LNCAP (cell line): Measurements from ENCODE around the gene PAPOLB.

Experiments used
- TF ChIP-seq, protein P1 (sequence below): fragments of 450-650 bp; IDR thresholded peaks from 2 replicates; pipeline ENCODE4 v1.5.1; 2017; ENCODE audit warnings: mild to moderate bottlenecking

Gene PAPOLB

DNA sequence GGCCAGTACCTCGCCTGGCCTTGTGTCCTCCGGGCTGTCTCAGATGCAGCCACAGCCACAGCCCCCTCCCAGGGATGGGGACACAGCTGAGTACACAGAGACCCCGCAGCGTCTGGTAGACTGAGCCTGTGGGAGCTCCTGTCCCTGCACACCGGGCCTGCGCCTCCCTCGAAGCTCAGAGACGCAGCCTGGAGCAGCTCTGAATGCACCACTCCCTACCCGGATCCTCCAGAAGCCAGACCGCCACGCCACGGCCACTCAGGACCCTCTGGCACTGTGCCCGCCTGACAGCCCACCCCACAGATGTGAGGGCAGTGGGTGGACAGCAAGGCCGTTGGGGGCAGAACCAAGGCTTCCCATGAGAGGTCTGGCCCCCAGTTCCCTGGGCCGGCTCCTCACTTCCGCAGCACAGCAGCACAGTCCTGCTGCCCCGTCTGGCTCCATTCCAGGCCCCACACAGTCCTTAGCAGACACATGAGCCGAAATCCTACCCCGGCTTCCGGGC is 40.8 kb downstream of the PAPOLB start:
- TF ChIP-seq, protein P1, sequence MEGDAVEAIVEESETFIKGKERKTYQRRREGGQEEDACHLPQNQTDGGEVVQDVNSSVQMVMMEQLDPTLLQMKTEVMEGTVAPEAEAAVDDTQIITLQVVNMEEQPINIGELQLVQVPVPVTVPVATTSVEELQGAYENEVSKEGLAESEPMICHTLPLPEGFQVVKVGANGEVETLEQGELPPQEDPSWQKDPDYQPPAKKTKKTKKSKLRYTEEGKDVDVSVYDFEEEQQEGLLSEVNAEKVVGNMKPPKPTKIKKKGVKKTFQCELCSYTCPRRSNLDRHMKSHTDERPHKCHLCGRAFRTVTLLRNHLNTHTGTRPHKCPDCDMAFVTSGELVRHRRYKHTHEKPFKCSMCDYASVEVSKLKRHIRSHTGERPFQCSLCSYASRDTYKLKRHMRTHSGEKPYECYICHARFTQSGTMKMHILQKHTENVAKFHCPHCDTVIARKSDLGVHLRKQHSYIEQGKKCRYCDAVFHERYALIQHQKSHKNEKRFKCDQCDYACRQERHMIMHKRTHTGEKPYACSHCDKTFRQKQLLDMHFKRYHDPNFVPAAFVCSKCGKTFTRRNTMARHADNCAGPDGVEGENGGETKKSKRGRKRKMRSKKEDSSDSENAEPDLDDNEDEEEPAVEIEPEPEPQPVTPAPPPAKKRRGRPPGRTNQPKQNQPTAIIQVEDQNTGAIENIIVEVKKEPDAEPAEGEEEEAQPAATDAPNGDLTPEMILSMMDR = no peak

DNA sequence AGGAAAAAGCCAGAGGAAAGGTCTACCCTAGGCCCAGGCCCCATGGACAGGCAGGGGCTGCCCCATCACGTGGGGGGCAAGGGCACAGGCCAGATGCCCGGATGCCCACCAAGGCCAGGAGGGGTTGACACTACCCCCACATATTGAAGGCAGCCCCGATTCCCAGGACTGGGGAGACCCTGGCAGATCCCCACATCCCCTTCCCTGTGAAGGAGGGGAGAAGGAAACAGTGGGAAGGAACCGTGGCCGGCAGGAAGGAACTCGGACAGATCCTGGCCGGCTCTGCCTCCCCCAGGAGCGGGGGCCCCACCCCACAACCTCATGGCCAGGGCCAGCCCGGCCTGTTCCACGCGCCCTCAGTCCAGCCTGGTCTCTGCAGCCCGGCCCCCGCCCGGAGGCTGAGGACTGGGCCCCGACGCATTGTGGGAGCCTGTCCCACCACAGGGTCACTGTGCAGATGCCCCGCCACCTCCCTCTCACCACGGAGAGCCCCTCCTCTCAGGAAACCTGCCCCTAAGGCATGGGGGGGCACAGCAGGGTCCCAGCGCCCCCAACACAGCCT is 41.3 kb downstream of the PAPOLB start:
- TF ChIP-seq, protein P1 = no peak

DNA sequence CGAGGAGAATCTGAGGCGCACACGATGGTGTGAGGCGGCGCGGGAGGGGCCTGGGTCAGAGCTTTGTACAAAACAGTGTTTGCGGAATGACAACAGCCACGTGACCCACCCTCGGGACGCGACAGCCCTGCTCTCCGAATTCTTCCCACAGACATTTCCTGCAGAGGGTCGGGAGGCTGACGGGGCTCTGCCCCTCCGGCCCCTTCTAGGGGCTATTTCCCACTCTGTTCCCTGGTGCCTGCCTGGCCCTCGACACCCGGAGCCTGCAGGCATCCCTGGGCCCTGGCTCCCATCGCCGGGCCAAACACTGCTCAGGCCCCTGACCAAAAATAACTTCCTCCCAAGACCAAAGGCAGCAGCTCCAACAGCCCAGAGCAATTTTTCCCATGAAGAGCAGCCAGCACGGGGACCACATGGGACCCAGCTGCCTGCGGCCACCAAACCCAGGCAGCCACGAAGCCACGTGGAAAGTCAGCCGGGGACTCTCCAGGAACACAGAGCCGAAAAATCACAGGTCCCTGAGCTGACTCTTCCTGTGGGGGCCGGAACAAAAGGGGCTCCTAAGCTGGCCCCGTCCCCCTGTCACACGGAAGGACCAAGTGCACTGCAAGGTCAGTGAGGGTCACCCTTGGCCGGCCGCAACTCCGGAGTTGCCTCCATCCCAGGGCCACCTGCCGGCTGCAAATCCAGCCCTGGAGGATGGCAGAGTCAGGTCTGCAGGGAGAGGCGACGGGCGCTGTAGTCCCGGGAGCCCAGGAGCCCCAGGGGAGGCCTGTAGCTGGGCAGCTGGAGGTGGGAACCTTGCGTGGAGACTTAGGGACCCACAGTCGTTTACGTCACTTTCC is 42.0 kb downstream of the PAPOLB start:
- TF ChIP-seq, protein P1 = no peak

DNA sequence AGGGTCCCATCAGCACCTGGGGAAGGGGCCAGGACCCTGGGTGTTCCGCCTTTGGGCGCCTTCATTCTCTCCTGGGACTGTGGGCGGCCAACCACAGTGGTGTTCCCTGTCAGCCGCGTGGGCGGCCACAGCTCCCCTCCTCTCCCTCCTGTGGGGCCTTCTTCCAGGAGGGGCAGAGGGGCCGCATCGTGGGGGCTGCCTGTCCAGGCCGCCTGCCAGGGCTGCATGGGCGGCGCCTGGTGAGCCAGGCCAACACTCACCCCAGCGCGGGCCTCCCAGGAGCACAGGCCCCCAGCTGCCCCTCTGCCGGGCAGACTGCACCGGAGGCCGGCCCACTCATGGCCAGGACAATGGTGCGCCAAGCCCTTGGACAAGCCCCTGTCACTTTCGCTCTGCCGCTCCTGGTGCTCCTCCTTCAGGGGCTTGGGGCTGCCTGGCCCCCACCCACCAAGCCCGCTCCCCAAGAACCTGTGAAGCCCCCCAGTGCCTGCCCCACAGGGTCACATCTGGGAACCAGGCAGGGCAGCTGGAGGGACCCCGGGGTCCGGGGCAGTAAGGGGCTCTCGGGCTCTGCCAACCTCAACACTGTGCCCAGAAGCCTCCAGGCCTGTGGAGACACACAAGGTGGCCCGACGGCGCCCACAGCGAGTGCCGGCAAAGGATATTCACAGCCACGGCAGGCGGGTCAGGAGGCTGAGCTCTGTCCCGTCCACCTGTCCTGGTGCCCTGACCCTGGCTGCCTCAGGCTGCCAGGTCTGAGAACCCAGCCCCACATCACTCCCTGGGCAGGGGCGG is 43.6 kb downstream of the PAPOLB start:
- TF ChIP-seq, protein P1 = no peak

DNA sequence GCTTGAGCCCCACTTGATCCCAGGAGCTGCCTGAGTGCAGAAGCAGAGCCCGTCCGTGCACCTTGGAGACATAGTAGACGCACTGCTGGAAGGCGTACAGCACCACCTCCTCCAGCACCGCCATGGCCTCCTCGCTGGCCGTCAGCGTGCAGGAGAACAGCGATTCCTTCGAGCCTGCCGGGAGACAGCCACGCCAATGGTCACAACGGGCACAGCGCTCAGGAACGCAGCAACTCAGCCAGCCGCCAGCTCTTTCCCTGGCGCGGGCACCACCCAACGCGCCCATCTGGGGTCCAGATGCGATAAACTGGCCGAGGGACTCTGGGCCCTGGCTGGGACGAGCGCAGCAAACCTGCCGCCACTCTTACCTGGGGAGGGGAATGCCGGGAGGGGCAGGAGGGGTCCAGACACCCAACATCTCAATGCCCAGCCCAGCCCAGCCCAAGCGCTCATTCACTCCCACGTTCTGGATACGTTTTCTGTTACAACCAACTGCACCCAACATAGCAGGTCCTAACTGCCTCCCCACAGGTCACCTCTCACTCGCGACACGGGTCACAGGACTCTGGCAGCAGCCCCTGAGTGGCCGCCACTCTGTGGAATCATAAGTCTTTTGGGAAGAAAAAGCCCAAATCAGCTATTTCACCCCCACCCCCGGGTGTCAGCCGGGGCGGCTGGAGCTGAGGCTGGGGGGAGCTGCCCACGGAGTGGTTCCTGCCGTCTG is 44.5 kb downstream of the PAPOLB start:
- TF ChIP-seq, protein P1 = no peak

DNA sequence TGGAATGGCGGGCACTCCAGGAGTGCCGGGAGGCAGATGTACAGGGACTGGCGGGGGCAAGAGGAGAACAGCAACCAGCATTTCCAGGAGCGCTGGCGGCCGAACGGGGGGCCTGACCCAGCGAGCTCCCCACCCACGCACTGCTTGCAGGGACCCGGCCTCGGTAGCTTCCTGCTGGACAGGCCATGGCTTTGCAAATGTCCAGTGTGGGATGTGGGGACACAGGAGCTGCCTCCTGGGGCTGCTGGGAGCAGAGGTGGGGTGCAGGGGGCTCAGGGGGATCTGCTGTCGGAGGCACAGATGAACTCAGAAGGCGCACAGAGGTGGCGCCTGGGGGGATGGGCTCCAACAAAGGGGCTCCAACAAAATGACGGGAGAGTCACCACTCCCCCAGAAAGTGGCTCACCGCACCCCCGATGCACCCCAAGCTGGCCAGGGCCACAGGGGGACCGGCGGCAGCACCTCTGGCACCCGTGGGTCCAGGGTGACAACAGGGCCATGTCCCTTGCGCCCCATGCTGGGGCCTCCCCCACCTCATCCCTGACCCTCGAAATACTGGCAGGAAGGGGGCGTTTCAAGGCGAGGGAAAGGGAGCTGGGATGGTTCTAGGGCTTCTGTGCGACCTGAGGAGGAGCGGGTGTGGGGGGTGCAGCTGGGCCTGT is 45.3 kb downstream of the PAPOLB start:
- TF ChIP-seq, protein P1 = no peak
